Esophagus squamous epithelium (tissue), 5 donors: ENCODE results near the gene LTN1. TPM values are rescaled to one million over a fixed set of nuclear protein-coding genes. Genes with fewer than 3 reads are reported as not detected.

Experiments used
- DNase-seq: peaks from one replicate; lab custom pipeline; 2025; lab: John Stamatoyannopoulos, UW
- H3K27ac ChIP-seq, 4 donors: fragments of 200-600 bp; sonication (generic); one replicate each; pipeline ENCODE4 v1.5.1; 2016 to 2019; ENCODE audit warnings: mild to moderate bottlenecking in 1 of 4
- H3K27me3 ChIP-seq, 4 donors: fragments of 200-600 bp; sonication (generic); 1 replicate in 3 of 4; 2 replicates in 1 of 4; pipeline versions ENCODE4 v1.5.1 to v1.6.0; 2017 to 2021; ENCODE audit warnings: antibody characterized with exemption in 1 of 4
- H3K36me3 ChIP-seq, 3 donors: fragments of 200-600 bp; sonication (generic); one replicate each; pipeline ENCODE4 v1.5.1; 2016 to 2019
- H3K4me1 ChIP-seq, 3 donors: fragments of 200-600 bp; sonication (generic); one replicate each; pipeline ENCODE4 v1.5.1; 2017 to 2019
- H3K4me3 ChIP-seq, 4 donors: fragments of 200-600 bp; sonication (generic); 1 replicate in 3 of 4; 2 replicates in 1 of 4; pipeline ENCODE4 v1.5.1; 2016 to 2019; ENCODE audit warnings: mild to moderate bottlenecking in 2 of 4, moderate library complexity in 1 of 4
- H3K9me3 ChIP-seq, 3 donors: fragments of 200-600 bp; sonication (generic); one replicate each; pipeline ENCODE4 v1.5.1; 2016 to 2019
- POLR2A ChIP-seq, 4 donors: fragments of 450-650 bp; IDR thresholded peaks; one replicate each; pipeline ENCODE4 v1.6.1; 2017; ENCODE audit warnings: antibody characterized with exemption in 4 of 4, mild to moderate bottlenecking in 4 of 4, moderate library complexity in 3 of 4
- WGBS, 2 donors: methylation state at CpG; one replicate each; pipeline ENCODE4 v1.1.5; 2018; 5-methylcytosine and 5-hydroxymethylcytosine counted together
- intact Hi-C: fragments of 100-400 bp; cut with DNase I; formaldehyde crosslinking; loops from one replicate; pipeline ENCODE4 v1.15.0; 2022
- total RNA-seq, 4 donors: library from RNA; depleted of rRNA; stranded (reverse); fragments of >200 nt; gene quantifications; one replicate each; pipeline ENCODE4 v1.1.0, GENCODE V29; 2016
- TF ChIP-seq, protein P1 (sequence below), 6 experiments: fragments of 450-650 bp in 4 of 6; fragments of 200-600 bp in 2 of 6; sonication (generic) in 2 of 6; IDR thresholded peaks; one replicate each; pipeline ENCODE4 v1.5.1; 2016 to 2019; ENCODE audit warnings: antibody characterized with exemption in 6 of 6, mild to moderate bottlenecking in 4 of 6, moderate library complexity in 4 of 6
- donor health status: DM: yes; HTN: yes; CAD: no.

The LTN1 gene
- total RNA-seq, 4 donors from 2014 or later, result 10.3 to 24.9 (median 22.2) TPM

GRCh38 chr21:28986677-28987076, 6.0 kb downstream of the LTN1 start:
- 94% methylated on average over 4 of the region's 4 CpGs for WGBS, 2 donors
- H3K36me3 ChIP-seq, result peaks cover 6 to 51% (median 6%) of the 10 kb centered on the region in 3 donors
- no peak overlapping the region for H3K4me3 ChIP-seq
- no peak for DNase-seq
- H3K27ac ChIP-seq, result no peak overlapping the region
- intact Hi-C loops, result no loop called here
- no peaks in the 10 kb centered on the region for H3K9me3 ChIP-seq
- no peaks in the 10 kb centered on the region for H3K27me3 ChIP-seq
- TF ChIP-seq POLR2A (IDR thresholded peaks at IDR 0.05), result no peak
- TF ChIP-seq, protein P1, sequence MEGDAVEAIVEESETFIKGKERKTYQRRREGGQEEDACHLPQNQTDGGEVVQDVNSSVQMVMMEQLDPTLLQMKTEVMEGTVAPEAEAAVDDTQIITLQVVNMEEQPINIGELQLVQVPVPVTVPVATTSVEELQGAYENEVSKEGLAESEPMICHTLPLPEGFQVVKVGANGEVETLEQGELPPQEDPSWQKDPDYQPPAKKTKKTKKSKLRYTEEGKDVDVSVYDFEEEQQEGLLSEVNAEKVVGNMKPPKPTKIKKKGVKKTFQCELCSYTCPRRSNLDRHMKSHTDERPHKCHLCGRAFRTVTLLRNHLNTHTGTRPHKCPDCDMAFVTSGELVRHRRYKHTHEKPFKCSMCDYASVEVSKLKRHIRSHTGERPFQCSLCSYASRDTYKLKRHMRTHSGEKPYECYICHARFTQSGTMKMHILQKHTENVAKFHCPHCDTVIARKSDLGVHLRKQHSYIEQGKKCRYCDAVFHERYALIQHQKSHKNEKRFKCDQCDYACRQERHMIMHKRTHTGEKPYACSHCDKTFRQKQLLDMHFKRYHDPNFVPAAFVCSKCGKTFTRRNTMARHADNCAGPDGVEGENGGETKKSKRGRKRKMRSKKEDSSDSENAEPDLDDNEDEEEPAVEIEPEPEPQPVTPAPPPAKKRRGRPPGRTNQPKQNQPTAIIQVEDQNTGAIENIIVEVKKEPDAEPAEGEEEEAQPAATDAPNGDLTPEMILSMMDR (IDR thresholded peaks at IDR 0.05), result no peak
- peaks cover 0 to 30% (median 9%) of the 10 kb centered on the region in 3 donors for H3K4me1 ChIP-seq

DNA sequence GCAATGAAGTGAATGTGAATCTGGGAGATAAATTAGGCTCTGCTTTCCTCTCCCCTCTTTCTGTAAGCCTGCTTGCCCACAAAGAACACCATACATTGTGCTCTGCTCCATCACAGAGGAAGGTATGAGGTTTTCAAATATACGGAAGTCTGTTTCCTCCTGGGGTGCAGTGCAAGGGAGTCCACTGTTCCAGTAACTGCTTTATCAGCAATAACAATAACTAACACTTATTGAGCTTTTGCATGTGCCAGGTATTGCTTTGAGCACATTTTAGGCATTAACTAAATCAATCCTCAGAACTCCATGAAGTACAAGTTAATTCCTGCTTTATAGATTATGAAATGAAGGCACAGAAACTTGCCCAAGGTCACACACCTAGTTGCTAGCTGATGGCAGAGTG, 10.0 kb downstream of the LTN1 start:
- DNase-seq, result no peak
- Histone ChIP-seq H3K27me3 (no peaks in the 10 kb centered on the region), H3K4me1 (no peaks in the 10 kb centered on the region), H3K27ac (no peak overlapping the region), H3K4me3 (no peak overlapping the region), H3K36me3 (peaks cover 6 to 91% (median 15%) of the 10 kb centered on the region in 3 donors), H3K9me3 (no peaks in the 10 kb centered on the region)
- WGBS, 2 donors, result 58 to 78% methylated on average over 1 of the region's 1 CpG
- TF ChIP-seq, protein P1 (IDR thresholded peaks at IDR 0.05), result no peak
- no peak for TF ChIP-seq POLR2A (IDR thresholded peaks at IDR 0.05)
- intact Hi-C loops, result no loop called here

DNA sequence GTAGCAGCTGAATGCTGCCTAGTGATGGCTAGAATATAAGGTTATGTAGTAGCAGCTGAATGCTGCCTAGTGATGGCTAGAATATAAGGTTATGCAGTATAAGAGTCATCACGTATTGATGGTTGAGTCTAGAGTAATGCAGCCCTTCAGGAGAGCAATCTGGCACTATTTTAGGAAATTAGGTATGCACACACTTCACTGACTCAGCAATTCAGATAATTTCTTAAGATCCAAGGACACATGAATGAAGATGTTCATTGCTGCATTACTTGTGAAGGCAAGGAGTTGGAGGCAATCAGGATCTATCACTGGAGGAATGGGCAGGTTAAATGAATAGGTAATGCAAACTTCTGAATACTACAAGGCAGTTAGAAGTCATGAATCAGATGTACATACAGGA, 13.6 kb downstream of the LTN1 start:
- DNase-seq, result no peak
- Histone ChIP-seq H3K27me3 (no peaks in the 10 kb centered on the region), H3K4me3 (no peak overlapping the region), H3K4me1 (no peaks in the 10 kb centered on the region), H3K36me3 (peaks cover 6 to 100% (median 18%) of the 10 kb centered on the region in 3 donors), H3K9me3 (no peaks in the 10 kb centered on the region), H3K27ac (no peak overlapping the region)
- intact Hi-C loops, result no loop called here
- 88 to 100% methylated on average over 1 of the region's 1 CpG for WGBS, 2 donors
- no peak for TF ChIP-seq POLR2A (IDR thresholded peaks at IDR 0.05)
- TF ChIP-seq, protein P1 (IDR thresholded peaks at IDR 0.05), result no peak

DNA sequence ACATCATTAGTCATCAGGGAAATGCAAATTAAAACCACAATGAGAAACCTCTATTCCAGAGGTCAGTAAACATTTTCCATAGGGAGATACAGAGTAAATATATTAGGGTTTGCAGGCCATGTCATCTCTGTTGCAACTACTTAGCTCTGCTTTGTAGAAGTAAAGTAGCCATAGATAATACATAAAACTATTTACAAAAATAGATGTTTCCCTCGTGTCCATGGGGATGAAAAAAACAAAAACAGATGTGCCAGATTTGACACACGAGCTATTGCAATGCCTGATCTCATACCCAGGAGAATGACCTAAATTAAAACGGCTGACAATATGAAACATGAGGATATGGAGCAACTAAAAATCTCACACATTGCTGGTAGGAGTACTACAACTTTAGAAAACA, 17.3 kb downstream of the LTN1 start:
- DNase-seq, result no peak
- H3K9me3 ChIP-seq, result no peaks in the 10 kb centered on the region
- intact Hi-C loops, result no loop called here
- WGBS, 2 donors, result 40 to 63% methylated on average over 3 of the region's 3 CpGs
- no peak overlapping the region for H3K4me3 ChIP-seq
- H3K27me3 ChIP-seq, result no peaks in the 10 kb centered on the region
- peaks cover 2 to 100% (median 21%) of the 10 kb centered on the region in 3 donors for H3K36me3 ChIP-seq
- TF ChIP-seq, protein P1 (IDR thresholded peaks at IDR 0.05), result no peak
- no peak for TF ChIP-seq POLR2A (IDR thresholded peaks at IDR 0.05)
- H3K27ac ChIP-seq, result no peak overlapping the region
- H3K4me1 ChIP-seq, result no peaks in the 10 kb centered on the region

- H3K27ac ChIP-seq, result no peak overlapping the region
- TF ChIP-seq, protein P1 (IDR thresholded peaks at IDR 0.05), result no peak
- no peak for TF ChIP-seq POLR2A (IDR thresholded peaks at IDR 0.05)
These were observed 18.0 kb downstream of the LTN1 start for GRCh38 chr21:28974531-28975227.

More at GRCh38 chr21:28974531-28975227, 18.0 kb downstream of the LTN1 start:
- 86 to 93% methylated on average over 6 of the region's 6 CpGs for WGBS, 2 donors
- Histone ChIP-seq H3K27me3 (no peaks in the 10 kb centered on the region), H3K4me3 (no peak overlapping the region), H3K9me3 (no peaks in the 10 kb centered on the region), H3K36me3 (peaks cover 3 to 100% (median 23%) of the 10 kb centered on the region in 3 donors), H3K4me1 (no peaks in the 10 kb centered on the region)
- intact Hi-C loops, result no loop called here
- DNase-seq, result no peak
